ENCODE data around the gene CRELD1. TPM values are rescaled to one million over a fixed set of nuclear protein-coding genes. Genes with fewer than 3 reads are reported as not detected.
A peak's percentile ranks its signal among the peaks of the same experiment; 100 is the strongest.

CRELD1 gene
- total and polyA plus RNA-seq, 2 donors from 2014 or later, result 43.2 to 56.7 TPM

GRCh38 chr3:9917820-9918219 lies 15.8 kb upstream of the CRELD1 start:
- H3K36me3 ChIP-seq (ENCODE audit: control insufficient read depth in 2 of 3, insufficient read depth in 3 of 3, low read length in 3 of 3), result no peaks in the 10 kb centered on the region
- peak overlapping the region in 2 of 3 donors; percentile 62 to 76 for H3K4me3 ChIP-seq (ENCODE audit: low read length in 3 of 3)
- H3K9ac ChIP-seq (ENCODE audit: low read length in 3 of 3), result peak overlapping the region in 1 of 3 donors; percentile 79
- intact Hi-C loops (cut with DNase I), result no loop called here
- no peaks in the 10 kb centered on the region for H3K9me3 ChIP-seq (ENCODE audit: control insufficient read depth in 2 of 3, insufficient read depth in 1 of 3, low read length in 3 of 3)
- no peaks in the 10 kb centered on the region for H3K27me3 ChIP-seq (ENCODE audit: control insufficient read depth, insufficient read depth, low read length)
- H3K27ac ChIP-seq (ENCODE audit: low read depth in 2 of 2, low read length in 2 of 2), result no peak overlapping the region
- DNase-seq, result peak in 1 of 5 donors; percentile 79
- H3K4me1 ChIP-seq (ENCODE audit: control insufficient read depth in 2 of 3, insufficient read depth in 2 of 3, low read depth in 1 of 3, low read length in 3 of 3), result peaks cover 0 to 30% (median 0%) of the 10 kb centered on the region in 3 donors
- no peak for FAIRE-seq
- TF ChIP-seq CTCF (IDR thresholded peaks at IDR 0.05; ENCODE audit: borderline replicate concordance, extremely low read depth, insufficient read depth), result no peak

GRCh38 chr3:9918261-9919038 lies 15.2 kb upstream of the CRELD1 start:
- Histone ChIP-seq H3K4me3 (ENCODE audit: low read length in 3 of 3) (peak overlapping the region in 1 of 3 donors; percentile 5), H3K9me3 (ENCODE audit: control insufficient read depth in 2 of 3, insufficient read depth in 1 of 3, low read length in 3 of 3) (no peaks in the 10 kb centered on the region), H3K27me3 (ENCODE audit: control insufficient read depth, insufficient read depth, low read length) (no peaks in the 10 kb centered on the region), H3K36me3 (ENCODE audit: control insufficient read depth in 2 of 3, insufficient read depth in 3 of 3, low read length in 3 of 3) (no peaks in the 10 kb centered on the region), H3K4me1 (ENCODE audit: control insufficient read depth in 2 of 3, insufficient read depth in 2 of 3, low read depth in 1 of 3, low read length in 3 of 3) (peaks cover 0 to 30% (median 0%) of the 10 kb centered on the region in 3 donors), H3K27ac (ENCODE audit: low read depth in 2 of 2, low read length in 2 of 2) (no peak overlapping the region), H3K9ac (ENCODE audit: low read length in 3 of 3) (no peak overlapping the region)
- no peak for TF ChIP-seq CTCF (IDR thresholded peaks at IDR 0.05; ENCODE audit: borderline replicate concordance, extremely low read depth, insufficient read depth)
- intact Hi-C loops (cut with DNase I), result no loop called here
- no peak for FAIRE-seq
- DNase-seq, result peak in 1 of 5 donors; percentile 45

DNA sequence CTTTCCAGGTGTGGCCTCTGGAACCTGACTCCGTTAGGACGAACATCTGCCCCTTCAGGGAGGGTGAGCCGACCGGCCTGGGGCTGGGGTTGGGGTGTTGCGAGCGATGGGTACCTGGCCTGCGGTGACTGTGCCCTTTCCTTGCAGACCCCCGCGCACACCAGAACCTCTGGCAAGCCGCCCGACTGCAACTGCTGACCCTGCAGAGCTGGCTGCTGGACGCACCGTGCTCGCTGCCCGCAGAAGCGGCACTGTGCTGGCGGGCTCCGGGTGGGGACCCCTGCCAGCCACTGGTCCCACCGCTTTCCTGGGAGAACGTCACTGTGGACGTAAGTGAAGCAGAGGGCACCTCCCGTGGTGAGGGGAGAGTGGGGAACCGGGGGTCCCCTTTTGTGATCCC lies 5.5 kb upstream of the CRELD1 start:
- FAIRE-seq, result no peak
- H3K36me3 ChIP-seq (ENCODE audit: control insufficient read depth in 2 of 3, insufficient read depth in 3 of 3, low read length in 3 of 3), result no peaks in the 10 kb centered on the region
- no peak overlapping the region for H3K9ac ChIP-seq (ENCODE audit: low read length in 3 of 3)
- no peaks in the 10 kb centered on the region for H3K4me1 ChIP-seq (ENCODE audit: control insufficient read depth in 2 of 3, insufficient read depth in 2 of 3, low read depth in 1 of 3, low read length in 3 of 3)
- no peaks in the 10 kb centered on the region for H3K27me3 ChIP-seq (ENCODE audit: control insufficient read depth, insufficient read depth, low read length)
- no peaks in the 10 kb centered on the region for H3K9me3 ChIP-seq (ENCODE audit: control insufficient read depth in 2 of 3, insufficient read depth in 1 of 3, low read length in 3 of 3)
- TF ChIP-seq CTCF (IDR thresholded peaks at IDR 0.05; ENCODE audit: borderline replicate concordance, extremely low read depth, insufficient read depth), result no peak
- DNase-seq, result peak in 1 of 5 donors; percentile 68
- intact Hi-C loops (cut with DNase I), result no loop called here
- no peak overlapping the region for H3K27ac ChIP-seq (ENCODE audit: low read depth in 2 of 2, low read length in 2 of 2)
- no peak overlapping the region for H3K4me3 ChIP-seq (ENCODE audit: low read length in 3 of 3)

Measured in kidney (tissue), 14 donors.